GM21528 (cell line): ENCODE measurements around the gene GALNT17.

Experiments
- ATAC-seq: cut with Tn5 transposase; IDR thresholded peaks from one replicate; pipeline ENCODE4 v1.9.1; 2021; ENCODE audit warnings: mild to moderate bottlenecking, moderate library complexity; ENCODE audit not compliant: unreplicated experiment, low FRiP score

GALNT17 gene

DNA sequence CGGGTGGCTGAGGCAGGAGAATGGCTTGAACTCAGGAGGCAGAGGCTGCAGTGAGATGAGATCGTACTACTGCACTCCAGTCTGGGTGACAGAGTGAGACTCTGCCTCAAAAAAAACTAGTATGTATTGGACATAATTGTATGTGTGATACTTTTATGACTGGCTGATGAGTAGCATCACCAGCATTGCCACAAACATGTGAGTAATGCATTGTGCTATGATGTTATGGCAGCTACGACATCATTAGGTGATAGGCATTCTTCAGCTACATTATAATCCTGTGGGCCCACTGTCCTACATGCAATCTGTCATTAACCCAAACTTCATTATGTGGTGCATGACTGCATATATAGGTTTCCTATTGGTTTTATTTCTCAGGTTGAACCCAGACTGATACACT lies 352.4 kb downstream of the GALNT17 start:
- ATAC-seq = no peak

- no peak for ATAC-seq
These were observed 353.6 kb downstream of the GALNT17 start for GRCh38 chr7:71485586-71485985.

DNA sequence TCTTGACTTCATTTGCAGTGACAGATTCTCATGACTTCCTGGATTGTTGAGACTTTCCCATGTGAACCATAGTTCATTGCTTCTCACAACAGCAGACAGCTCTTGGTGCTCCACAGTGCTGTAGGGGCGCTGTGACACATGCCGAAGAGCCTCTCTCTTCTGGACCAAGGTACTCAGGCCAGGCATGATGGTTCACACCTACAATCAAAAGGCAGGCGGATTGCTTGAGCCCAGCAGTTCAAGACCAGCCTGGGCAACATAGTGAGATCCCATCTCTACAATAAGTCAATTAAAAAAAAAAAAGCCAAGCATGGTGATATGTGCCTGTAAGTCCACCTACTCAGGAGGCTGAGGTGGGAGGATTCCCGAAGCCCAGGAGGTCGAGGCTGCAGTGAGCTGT lies 354.5 kb downstream of the GALNT17 start:
- ATAC-seq = no peak

GRCh38 chr7:71486856-71487628 lies 355.1 kb downstream of the GALNT17 start:
- ATAC-seq = no peak

DNA sequence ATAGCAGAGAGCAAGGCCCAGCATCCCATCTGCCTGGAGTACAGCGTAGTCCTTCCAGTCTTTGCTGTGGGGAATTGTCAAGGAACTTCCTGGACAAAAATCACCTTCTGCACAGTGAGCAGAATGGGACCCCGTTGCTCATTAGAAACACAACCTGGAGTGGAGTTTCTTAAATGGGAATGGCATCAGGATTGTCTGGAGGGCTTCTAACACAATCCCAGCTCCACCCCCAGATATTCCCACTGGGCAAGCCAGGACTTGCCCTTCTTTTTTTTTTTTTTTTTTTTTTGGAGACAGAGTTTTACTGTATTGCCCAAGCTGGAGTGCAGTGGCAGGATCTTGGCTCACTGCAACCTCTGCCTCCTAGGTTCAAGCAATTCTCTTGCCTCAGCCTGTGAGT lies 356.4 kb downstream of the GALNT17 start:
- ATAC-seq = no peak

- no peak for ATAC-seq
These were observed 359.4 kb downstream of the GALNT17 start for GRCh38 chr7:71491336-71491735.

- no peak for ATAC-seq
These were observed 363.9 kb downstream of the GALNT17 start for GRCh38 chr7:71495828-71496227.

GRCh38 chr7:71497256-71497946 lies 365.5 kb downstream of the GALNT17 start:
- ATAC-seq = no peak

GRCh38 chr7:71498381-71498780 lies 366.4 kb downstream of the GALNT17 start:
- no peak for ATAC-seq

DNA sequence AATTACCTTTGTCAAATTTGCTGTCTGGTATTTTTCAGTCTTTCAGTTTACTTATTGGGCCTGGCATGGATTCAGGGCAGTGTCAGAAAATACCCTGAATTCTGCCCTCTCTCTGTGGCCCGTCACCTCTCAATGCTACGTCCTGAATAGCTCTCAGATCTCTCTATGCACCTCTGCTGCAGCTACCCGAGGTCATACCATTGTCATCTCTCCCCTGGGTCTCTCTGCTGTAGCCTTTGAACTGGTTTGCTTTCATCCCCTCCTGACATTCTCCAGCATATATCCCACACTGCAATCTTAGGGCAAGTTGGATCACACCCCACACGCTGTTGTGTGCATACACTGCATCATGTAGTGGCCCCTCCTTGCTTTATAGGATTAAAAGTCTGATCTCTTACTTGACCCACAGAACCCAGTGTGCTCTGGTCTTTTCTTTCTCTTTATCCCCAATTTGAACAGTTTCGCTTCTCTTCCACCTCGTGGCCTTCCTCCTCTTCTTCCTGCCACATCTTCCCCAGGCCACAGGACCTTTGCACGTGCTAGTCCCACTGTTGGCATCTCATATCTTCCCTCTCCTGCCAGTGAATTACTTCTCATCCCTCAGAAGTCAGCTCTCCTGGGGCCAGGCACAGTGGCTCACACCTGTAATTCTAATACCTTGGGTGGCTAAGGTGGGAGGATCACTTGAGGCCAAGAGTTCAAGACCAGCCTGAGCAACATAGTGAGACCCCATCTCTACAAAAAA lies 372.9 kb downstream of the GALNT17 start:
- ATAC-seq = no peak

GRCh38 chr7:71506822-71507221 lies 374.9 kb downstream of the GALNT17 start:
- no peak for ATAC-seq

DNA sequence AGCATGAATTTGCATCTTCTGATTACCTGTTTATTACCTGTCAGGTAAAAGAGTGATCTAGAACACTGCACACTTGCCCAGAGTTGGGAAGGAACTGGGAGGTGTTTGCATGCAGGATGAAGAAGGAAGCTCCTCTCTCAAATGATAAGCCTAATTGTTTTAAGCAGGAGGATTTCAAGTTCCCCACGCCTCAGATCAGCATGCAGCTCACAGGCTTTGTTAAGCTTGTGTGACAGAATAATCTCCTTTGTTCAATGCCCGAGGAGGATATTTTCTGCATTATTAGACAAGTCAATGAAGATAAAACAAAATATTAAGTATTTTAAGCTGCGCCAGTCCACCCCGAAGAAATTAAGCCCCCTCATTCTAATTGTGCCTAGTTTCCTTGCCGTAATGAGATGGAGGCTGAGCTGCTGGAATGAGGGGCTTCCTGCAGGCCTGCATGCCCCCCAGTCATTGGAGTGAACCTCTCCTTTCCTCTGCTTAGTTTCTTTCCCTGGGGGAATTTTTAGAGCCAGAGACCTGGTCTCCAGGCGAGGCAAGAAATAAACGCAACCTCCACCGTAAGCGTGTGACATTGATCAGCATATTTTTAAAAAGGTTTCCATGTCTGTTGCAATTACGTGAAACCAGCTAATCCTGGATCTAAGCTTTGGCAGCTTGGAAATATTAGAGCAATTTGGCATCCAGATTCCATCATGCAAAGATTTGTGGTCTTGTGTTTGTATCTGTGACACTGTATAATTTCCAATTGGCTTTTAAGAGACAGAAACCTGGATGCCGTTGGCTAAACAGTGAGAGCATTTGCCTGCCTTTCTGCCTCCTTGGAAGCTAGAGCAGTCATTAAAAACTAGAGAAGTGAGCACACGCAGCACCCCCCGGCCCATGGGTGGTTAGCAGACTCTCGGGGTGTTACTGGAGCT lies 376.0 kb downstream of the GALNT17 start:
- no peak for ATAC-seq

DNA sequence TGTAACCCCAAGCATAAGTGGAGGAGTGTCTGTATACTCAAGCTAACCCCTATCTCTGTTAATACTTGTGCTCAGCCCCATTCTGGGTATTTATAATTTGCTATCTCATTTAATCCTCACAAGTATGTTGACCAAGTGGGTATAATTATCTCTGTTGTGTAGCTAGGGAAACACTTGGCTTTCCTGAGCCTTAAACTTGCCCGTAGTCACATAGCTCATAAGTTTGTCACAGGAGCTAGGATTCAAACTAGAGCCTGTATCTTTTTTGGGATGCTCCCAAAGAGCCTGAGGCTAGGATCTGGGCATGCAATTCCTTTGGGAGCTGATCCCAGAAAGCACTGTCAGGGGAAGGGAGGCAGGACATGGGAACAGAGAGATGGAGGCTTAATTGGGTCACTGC lies 377.4 kb downstream of the GALNT17 start:
- no peak for ATAC-seq

DNA sequence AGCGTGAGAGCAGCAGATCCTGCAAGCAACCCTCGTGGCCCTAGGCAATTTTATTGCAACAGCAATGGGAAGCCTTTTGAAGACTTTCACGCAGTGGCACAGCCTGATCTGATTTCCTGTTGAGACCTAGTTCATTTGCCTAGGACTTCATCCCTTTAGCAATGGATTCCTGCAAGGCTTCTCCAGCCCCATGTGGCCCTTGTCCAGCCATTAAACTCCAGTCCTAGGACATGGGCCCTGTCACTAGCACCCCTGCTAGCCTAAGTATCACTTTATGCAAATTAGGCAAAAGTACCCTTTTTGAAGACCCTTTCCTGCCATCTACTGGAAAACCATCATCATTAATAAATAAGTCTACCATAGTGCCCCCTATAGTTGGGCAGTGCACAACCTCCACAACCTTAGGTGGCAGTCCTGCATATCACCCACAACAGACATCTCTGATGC lies 379.4 kb downstream of the GALNT17 start:
- ATAC-seq = no peak

DNA sequence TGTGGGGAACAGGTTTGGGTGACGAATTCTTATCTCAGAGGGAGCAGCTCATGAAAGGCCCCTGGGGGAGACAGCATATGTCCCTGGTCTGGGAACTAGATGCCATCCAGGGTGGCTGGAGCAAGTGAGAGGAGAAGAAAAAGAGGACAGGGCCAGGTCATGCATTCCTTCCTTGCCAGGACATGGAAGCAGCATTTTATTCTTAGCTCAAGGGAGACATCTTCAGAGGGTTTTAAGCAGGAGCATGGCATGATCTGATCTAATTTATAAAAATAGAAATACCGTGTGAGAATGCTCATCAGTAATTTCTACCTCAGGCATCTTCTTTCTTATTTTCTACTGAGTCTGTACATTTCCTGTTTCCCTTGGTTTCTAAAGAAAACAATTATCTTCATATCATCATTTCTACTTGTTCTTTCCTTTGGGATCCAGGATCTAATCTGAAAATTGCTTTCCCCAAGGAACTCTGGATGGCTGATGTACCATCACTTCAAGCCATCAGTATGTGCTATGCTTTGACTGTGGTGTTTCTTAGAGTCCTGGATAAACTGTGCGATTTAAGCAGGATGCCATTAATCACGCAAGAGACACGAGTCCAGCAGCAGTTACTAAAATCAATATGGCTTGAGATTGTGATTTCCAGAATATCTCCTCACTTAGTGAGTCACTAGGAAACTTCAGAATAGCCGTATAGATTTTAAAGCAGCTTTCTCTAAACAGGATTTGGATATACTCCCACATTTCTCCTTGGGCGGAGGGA lies 386.2 kb downstream of the GALNT17 start:
- no peak for ATAC-seq

DNA sequence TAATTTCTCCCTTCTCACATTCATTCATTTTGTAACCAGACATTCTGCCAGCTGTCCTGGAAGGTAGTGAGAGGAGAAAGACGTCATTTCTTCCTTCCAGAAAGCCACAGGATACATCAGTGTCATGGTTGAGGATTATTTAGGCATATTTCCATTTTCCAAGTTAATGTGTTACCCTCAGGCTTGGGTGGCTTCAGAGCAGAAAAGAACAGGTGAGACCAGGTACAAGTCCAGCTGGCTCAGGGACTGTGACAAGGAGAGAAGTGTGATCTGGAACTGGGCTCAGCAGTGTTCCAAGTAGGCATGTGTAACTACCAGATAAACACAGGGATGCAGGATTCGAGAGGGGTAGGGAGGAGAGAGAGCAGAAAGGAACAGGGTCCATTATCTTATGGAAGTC lies 386.9 kb downstream of the GALNT17 start:
- no peak for ATAC-seq

GRCh38 chr7:71521506-71521905 lies 389.6 kb downstream of the GALNT17 start:
- ATAC-seq = no peak

- ATAC-seq = no peak
These were observed 394.2 kb downstream of the GALNT17 start for GRCh38 chr7:71526106-71526505.

GRCh38 chr7:71527213-71527612 lies 395.3 kb downstream of the GALNT17 start:
- ATAC-seq = no peak

GRCh38 chr7:71535616-71536015 lies 403.7 kb downstream of the GALNT17 start:
- no peak for ATAC-seq
